ENCODE measurements around the gene DOP1A. TPM values are rescaled to one million over a fixed set of nuclear protein-coding genes. Genes with fewer than 3 reads are reported as not detected.

DOP1A gene
- total RNA-seq, 1 donor from 2014 or later, result 23.1 TPM

GRCh38 chr6:83097204-83097603 lies 29.7 kb downstream of the DOP1A start:
- Mint-ChIP-seq H3K4me1 (ENCODE audit: unreplicated experiment) (peaks cover 13% of the 10 kb centered on the region), H3K27ac (ENCODE audit: unreplicated experiment) (no peak overlapping the region), H3K27me3 (ENCODE audit: unreplicated experiment) (no peaks in the 10 kb centered on the region), H3K9me3 (ENCODE audit: unreplicated experiment) (peaks cover 3% of the 10 kb centered on the region), H3K4me3 (ENCODE audit: unreplicated experiment) (no peak overlapping the region), H3K36me3 (ENCODE audit: unreplicated experiment) (peaks cover 15% of the 10 kb centered on the region)
- no peak for DNase-seq (ENCODE audit: extremely low spot score, unreplicated experiment)
- TF ChIP-seq CTCF (IDR thresholded peaks at IDR 0.05), result no peak

- H3K9me3 Mint-ChIP-seq (ENCODE audit: unreplicated experiment), result peaks cover 3% of the 10 kb centered on the region
- no peak for DNase-seq (ENCODE audit: extremely low spot score, unreplicated experiment)
- no peak overlapping the region for H3K27ac Mint-ChIP-seq (ENCODE audit: unreplicated experiment)
- H3K4me1 Mint-ChIP-seq (ENCODE audit: unreplicated experiment), result peaks cover 13% of the 10 kb centered on the region
- H3K27me3 Mint-ChIP-seq (ENCODE audit: unreplicated experiment), result no peaks in the 10 kb centered on the region
- no peak for TF ChIP-seq CTCF (IDR thresholded peaks at IDR 0.05)
- peaks cover 17% of the 10 kb centered on the region for H3K36me3 Mint-ChIP-seq (ENCODE audit: unreplicated experiment)
- no peak overlapping the region for H3K4me3 Mint-ChIP-seq (ENCODE audit: unreplicated experiment)
These were observed 30.2 kb downstream of the DOP1A start for GRCh38 chr6:83097675-83098074.

GRCh38 chr6:83098589-83098988 lies 31.1 kb downstream of the DOP1A start:
- no peaks in the 10 kb centered on the region for H3K27me3 Mint-ChIP-seq (ENCODE audit: unreplicated experiment)
- peaks cover 13% of the 10 kb centered on the region for H3K4me1 Mint-ChIP-seq (ENCODE audit: unreplicated experiment)
- peaks cover 6% of the 10 kb centered on the region for H3K9me3 Mint-ChIP-seq (ENCODE audit: unreplicated experiment)
- no peak overlapping the region for H3K27ac Mint-ChIP-seq (ENCODE audit: unreplicated experiment)
- no peak for DNase-seq (ENCODE audit: extremely low spot score, unreplicated experiment)
- no peak for TF ChIP-seq CTCF (IDR thresholded peaks at IDR 0.05)
- peaks cover 26% of the 10 kb centered on the region for H3K36me3 Mint-ChIP-seq (ENCODE audit: unreplicated experiment)
- H3K4me3 Mint-ChIP-seq (ENCODE audit: unreplicated experiment), result no peak overlapping the region

GRCh38 chr6:83108378-83108777 lies 40.9 kb downstream of the DOP1A start:
- DNase-seq (ENCODE audit: extremely low spot score, unreplicated experiment), result no peak

GRCh38 chr6:83113258-83113657 lies 45.8 kb downstream of the DOP1A start:
- no peak overlapping the region for H3K27ac Mint-ChIP-seq (ENCODE audit: unreplicated experiment)
- no peak overlapping the region for H3K4me3 Mint-ChIP-seq (ENCODE audit: unreplicated experiment)
- no peak for TF ChIP-seq CTCF (IDR thresholded peaks at IDR 0.05)
- DNase-seq (ENCODE audit: extremely low spot score, unreplicated experiment), result no peak
- peaks cover 15% of the 10 kb centered on the region for H3K4me1 Mint-ChIP-seq (ENCODE audit: unreplicated experiment)
- no peaks in the 10 kb centered on the region for H3K9me3 Mint-ChIP-seq (ENCODE audit: unreplicated experiment)
- H3K36me3 Mint-ChIP-seq (ENCODE audit: unreplicated experiment), result peaks cover 26% of the 10 kb centered on the region
- no peaks in the 10 kb centered on the region for H3K27me3 Mint-ChIP-seq (ENCODE audit: unreplicated experiment)

More at GRCh38 chr6:83108378-83108777, 40.9 kb downstream of the DOP1A start:
- Mint-ChIP-seq H3K27me3 (ENCODE audit: unreplicated experiment) (no peaks in the 10 kb centered on the region), H3K9me3 (ENCODE audit: unreplicated experiment) (peaks cover 16% of the 10 kb centered on the region), H3K4me1 (ENCODE audit: unreplicated experiment) (peaks cover 3% of the 10 kb centered on the region), H3K4me3 (ENCODE audit: unreplicated experiment) (no peak overlapping the region), H3K27ac (ENCODE audit: unreplicated experiment) (no peak overlapping the region), H3K36me3 (ENCODE audit: unreplicated experiment) (peaks cover 50% of the 10 kb centered on the region)
- TF ChIP-seq CTCF (IDR thresholded peaks at IDR 0.05), result no peak
